Measurements from ENCODE around the gene ATG101.

The ATG101 gene

DNA sequence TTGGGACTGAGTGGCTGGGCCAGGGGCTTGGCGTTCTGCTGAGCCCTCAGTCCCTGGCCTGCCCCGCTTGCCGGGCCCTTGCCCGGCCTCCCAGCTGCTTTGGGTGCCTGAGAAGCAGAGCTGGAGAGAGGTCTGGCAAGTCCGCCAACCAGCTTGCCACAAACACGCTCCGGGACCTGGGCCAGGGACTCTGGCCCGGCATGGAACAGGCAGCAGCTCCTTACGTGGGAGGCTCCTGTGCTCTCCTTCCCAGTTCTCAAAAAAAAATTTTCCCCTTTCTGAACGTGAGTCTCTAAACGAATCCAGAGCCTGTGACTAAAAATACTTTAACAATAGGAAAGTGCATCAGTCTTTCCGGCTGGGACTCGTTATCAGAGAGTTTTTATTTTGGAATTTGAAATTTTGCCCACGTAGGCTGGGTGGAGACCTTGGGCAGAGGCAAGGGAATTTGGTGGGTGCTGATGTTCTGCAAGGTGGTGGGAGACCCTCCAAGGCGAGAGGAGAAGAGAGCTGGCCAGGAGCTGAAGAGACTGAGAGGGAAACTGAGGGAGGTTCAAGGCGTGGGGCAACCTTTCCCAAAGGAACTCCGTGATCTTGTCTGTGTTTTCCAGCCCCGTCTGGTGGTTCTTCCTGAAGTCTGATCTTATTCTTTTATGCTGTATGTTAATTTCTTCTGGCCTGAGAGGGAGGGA, 25.3 kb upstream of the ATG101 start:
- H3K4me1 ChIP-seq (ENCODE audit: control insufficient read depth, insufficient read depth, low read length) = peaks cover 23% of the 10 kb centered on the region
- no peaks in the 10 kb centered on the region for H3K9me3 ChIP-seq (ENCODE audit: control insufficient read depth, low read length)
- peak overlapping the region; percentile 36 for H3K9ac ChIP-seq (ENCODE audit: low read length)
- no peaks in the 10 kb centered on the region for H3K27me3 ChIP-seq (ENCODE audit: control insufficient read depth, insufficient read depth, low read length)
- no peak overlapping the region for H3K4me3 ChIP-seq (ENCODE audit: low read length)
- no peaks in the 10 kb centered on the region for H3K36me3 ChIP-seq (ENCODE audit: control insufficient read depth, insufficient read depth, low read length)

DNA sequence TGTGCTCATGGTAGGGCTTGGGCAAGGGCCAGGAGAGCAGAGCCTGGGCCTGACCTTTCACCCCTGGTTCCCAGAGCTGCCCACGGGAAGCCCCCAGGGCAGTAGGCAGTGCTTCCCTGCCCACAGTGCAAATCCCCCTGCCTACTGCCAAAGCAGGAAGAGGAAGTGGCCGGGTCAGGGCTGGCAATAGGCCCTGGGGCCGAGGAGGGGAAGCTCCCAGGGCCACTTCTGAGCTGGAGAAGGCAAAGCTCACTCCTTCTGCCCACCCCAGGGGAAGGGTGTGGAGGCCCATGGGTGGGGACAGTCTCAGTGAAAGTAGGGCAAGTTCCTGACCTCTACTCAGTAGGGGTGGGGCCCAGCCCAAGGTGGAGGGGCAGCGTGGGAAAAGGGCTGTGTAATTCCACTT, 24.0 kb upstream of the ATG101 start:
- Histone ChIP-seq H3K4me3 (ENCODE audit: low read length) (no peak overlapping the region), H3K27me3 (ENCODE audit: control insufficient read depth, insufficient read depth, low read length) (no peaks in the 10 kb centered on the region), H3K36me3 (ENCODE audit: control insufficient read depth, insufficient read depth, low read length) (no peaks in the 10 kb centered on the region), H3K4me1 (ENCODE audit: control insufficient read depth, insufficient read depth, low read length) (peaks cover 34% of the 10 kb centered on the region), H3K9ac (ENCODE audit: low read length) (no peak overlapping the region), H3K9me3 (ENCODE audit: control insufficient read depth, low read length) (no peaks in the 10 kb centered on the region)

GRCh38 chr12:52046859-52047258, 22.9 kb upstream of the ATG101 start:
- Histone ChIP-seq H3K9me3 (ENCODE audit: control insufficient read depth, low read length) (no peaks in the 10 kb centered on the region), H3K4me1 (ENCODE audit: control insufficient read depth, insufficient read depth, low read length) (peaks cover 34% of the 10 kb centered on the region), H3K27me3 (ENCODE audit: control insufficient read depth, insufficient read depth, low read length) (no peaks in the 10 kb centered on the region), H3K9ac (ENCODE audit: low read length) (no peak overlapping the region), H3K36me3 (ENCODE audit: control insufficient read depth, insufficient read depth, low read length) (no peaks in the 10 kb centered on the region), H3K4me3 (ENCODE audit: low read length) (no peak overlapping the region)

GRCh38 chr12:52049286-52049685, 20.5 kb upstream of the ATG101 start:
- Histone ChIP-seq H3K36me3 (ENCODE audit: control insufficient read depth, insufficient read depth, low read length) (no peaks in the 10 kb centered on the region), H3K4me3 (ENCODE audit: low read length) (no peak overlapping the region), H3K27me3 (ENCODE audit: control insufficient read depth, insufficient read depth, low read length) (no peaks in the 10 kb centered on the region), H3K9me3 (ENCODE audit: control insufficient read depth, low read length) (no peaks in the 10 kb centered on the region), H3K4me1 (ENCODE audit: control insufficient read depth, insufficient read depth, low read length) (peaks cover 36% of the 10 kb centered on the region), H3K9ac (ENCODE audit: low read length) (no peak overlapping the region)

- H3K4me1 ChIP-seq (ENCODE audit: control insufficient read depth, insufficient read depth, low read length) = peaks cover 32% of the 10 kb centered on the region
- no peaks in the 10 kb centered on the region for H3K9me3 ChIP-seq (ENCODE audit: control insufficient read depth, low read length)
- H3K27me3 ChIP-seq (ENCODE audit: control insufficient read depth, insufficient read depth, low read length) = no peaks in the 10 kb centered on the region
- no peak overlapping the region for H3K9ac ChIP-seq (ENCODE audit: low read length)
- H3K36me3 ChIP-seq (ENCODE audit: control insufficient read depth, insufficient read depth, low read length) = no peaks in the 10 kb centered on the region
- no peak overlapping the region for H3K4me3 ChIP-seq (ENCODE audit: low read length)
Observed at GRCh38 chr12:52049688-52050087, 20.1 kb upstream of the ATG101 start.

DNA sequence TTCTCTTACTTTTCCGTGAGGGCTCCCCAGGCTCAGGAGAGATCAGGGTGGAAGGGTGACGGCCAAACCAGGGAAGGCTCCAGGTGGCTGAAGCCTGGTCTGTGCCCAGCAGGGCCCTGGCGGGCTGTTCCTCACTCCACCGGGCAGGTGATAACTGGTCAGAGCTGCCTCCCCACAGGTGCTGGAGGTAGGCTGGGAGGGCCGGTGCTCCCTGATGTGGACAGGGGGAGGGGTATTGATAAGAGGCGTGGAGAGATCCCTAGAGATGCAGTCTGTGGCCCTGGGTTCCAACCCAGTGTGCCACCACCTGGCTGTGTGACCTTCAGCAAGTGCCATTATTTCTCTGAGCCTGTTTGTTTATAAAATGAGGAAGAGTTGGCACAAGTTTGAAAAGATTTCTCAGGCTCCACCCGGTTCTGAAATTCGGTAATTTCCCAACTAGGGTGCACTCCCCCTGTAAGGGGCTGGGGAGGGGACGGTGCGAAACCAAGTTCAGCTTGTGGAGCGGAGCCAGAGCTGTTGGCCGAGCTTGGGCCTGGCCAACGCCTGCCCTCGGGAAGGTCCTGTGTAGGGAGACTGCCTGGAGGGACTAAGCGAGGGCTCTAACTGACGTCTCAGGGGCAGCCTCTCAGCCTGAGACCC, 19.5 kb upstream of the ATG101 start:
- Histone ChIP-seq H3K4me3 (ENCODE audit: low read length) (peak overlapping the region; percentile 61), H3K9me3 (ENCODE audit: control insufficient read depth, low read length) (no peaks in the 10 kb centered on the region), H3K9ac (ENCODE audit: low read length) (peak overlapping the region; percentile 88), H3K4me1 (ENCODE audit: control insufficient read depth, insufficient read depth, low read length) (peaks cover 29% of the 10 kb centered on the region), H3K36me3 (ENCODE audit: control insufficient read depth, insufficient read depth, low read length) (no peaks in the 10 kb centered on the region), H3K27me3 (ENCODE audit: control insufficient read depth, insufficient read depth, low read length) (no peaks in the 10 kb centered on the region)

DNA sequence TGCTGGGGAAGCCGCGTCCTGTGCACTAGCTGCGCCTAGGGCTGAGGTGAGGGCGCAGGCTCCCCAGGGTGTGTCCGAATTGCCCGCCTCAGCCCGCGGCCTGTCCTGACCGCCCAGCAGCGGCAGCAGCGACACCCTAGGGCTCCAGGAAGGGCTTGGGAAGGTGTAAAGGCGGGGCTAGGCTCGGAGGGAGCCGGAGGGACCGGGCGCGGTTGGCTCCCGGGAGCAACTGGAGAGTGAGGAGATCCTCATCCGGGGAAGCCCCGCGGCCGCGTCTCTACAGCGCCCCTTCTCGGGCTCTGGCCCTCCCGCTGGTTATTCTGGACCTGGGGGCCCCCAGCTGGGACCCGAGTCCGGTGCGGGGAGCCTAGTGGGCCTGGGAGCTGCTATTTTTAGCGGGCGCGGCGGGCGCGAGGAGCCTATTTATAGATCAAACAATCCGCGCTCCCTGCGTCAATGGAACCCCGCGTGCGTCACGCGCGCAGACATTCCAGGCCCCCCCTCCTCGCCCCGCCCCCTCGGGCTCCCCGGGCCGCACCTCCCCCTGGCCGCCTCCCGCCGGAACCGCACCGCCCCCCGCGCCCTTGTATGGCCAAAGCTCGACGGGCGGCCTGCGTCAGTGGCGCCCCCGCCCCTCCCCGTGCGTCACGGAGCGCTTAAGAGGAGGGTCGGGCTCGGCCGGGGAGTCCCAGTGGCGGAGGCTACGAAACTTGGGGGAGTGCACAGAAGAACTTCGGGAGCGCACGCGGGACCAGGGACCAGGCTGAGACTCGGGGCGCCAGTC, 18.8 kb upstream of the ATG101 start, which contains the start of gene NR4A1:
Gene NR4A1 (plus strand): TSS at position 685 of the 784 bp plus-strand sequence. CDS start 2,887 bp downstream, outside the sequence.
- peaks cover 22% of the 10 kb centered on the region for H3K4me1 ChIP-seq (ENCODE audit: control insufficient read depth, insufficient read depth, low read length)
- no peaks in the 10 kb centered on the region for H3K27me3 ChIP-seq (ENCODE audit: control insufficient read depth, insufficient read depth, low read length)
- H3K9ac ChIP-seq (ENCODE audit: low read length) = peak within 1 kb of the TSS; percentile 88
- no peaks in the 10 kb centered on the region for H3K9me3 ChIP-seq (ENCODE audit: control insufficient read depth, low read length)
- no peaks in the 10 kb centered on the region for H3K36me3 ChIP-seq (ENCODE audit: control insufficient read depth, insufficient read depth, low read length)
- peak within 1 kb of the TSS; percentile 61 for H3K4me3 ChIP-seq (ENCODE audit: low read length)

DNA sequence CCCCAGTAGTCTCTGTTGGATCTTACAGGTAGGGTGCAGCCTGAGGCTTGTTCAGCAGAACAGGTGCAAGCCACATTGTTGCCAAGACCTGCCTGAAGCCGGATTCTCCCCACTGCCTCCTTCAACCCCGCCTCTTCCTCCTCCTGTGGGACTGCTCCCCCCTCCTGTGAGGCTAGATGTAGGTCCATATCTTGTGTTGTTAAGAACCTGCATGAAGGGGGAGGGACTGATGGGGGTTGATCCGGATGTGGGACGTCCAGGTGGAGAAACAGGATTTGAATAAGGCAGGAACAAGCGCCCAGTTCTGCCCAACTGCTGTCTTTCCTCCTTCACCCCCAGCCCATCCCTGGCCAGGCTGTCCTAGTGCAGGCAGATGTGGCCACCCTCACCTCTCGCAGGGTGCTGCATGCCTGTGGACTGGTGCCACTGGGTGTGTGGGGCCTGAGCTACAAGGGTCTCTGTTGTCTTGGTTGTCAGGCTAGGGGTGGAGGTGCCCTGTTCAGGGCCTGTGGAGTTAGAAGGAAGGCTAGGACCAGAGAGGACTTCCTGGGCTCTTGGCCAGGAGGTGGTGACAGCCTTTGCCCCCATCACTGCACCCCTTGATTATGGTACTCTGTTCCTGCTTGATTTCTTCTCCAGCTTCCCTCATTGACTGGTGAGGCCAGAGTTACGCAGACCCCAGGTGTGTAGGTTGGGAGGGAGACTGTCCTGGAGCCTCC, 17.2 kb upstream of the ATG101 start:
- H3K9me3 ChIP-seq (ENCODE audit: control insufficient read depth, low read length) = no peaks in the 10 kb centered on the region
- no peaks in the 10 kb centered on the region for H3K27me3 ChIP-seq (ENCODE audit: control insufficient read depth, insufficient read depth, low read length)
- no peak overlapping the region for H3K4me3 ChIP-seq (ENCODE audit: low read length)
- peaks cover 17% of the 10 kb centered on the region for H3K4me1 ChIP-seq (ENCODE audit: control insufficient read depth, insufficient read depth, low read length)
- H3K36me3 ChIP-seq (ENCODE audit: control insufficient read depth, insufficient read depth, low read length) = no peaks in the 10 kb centered on the region
- H3K9ac ChIP-seq (ENCODE audit: low read length) = peak overlapping the region; percentile 62

- H3K36me3 ChIP-seq (ENCODE audit: control insufficient read depth, insufficient read depth, low read length) = no peaks in the 10 kb centered on the region
- peak overlapping the region; percentile 62 for H3K9ac ChIP-seq (ENCODE audit: low read length)
- H3K27me3 ChIP-seq (ENCODE audit: control insufficient read depth, insufficient read depth, low read length) = no peaks in the 10 kb centered on the region
- peaks cover 17% of the 10 kb centered on the region for H3K4me1 ChIP-seq (ENCODE audit: control insufficient read depth, insufficient read depth, low read length)
- H3K4me3 ChIP-seq (ENCODE audit: low read length) = no peak overlapping the region
- no peaks in the 10 kb centered on the region for H3K9me3 ChIP-seq (ENCODE audit: control insufficient read depth, low read length)
Observed at GRCh38 chr12:52053536-52054209, 16.1 kb upstream of the ATG101 start.

DNA sequence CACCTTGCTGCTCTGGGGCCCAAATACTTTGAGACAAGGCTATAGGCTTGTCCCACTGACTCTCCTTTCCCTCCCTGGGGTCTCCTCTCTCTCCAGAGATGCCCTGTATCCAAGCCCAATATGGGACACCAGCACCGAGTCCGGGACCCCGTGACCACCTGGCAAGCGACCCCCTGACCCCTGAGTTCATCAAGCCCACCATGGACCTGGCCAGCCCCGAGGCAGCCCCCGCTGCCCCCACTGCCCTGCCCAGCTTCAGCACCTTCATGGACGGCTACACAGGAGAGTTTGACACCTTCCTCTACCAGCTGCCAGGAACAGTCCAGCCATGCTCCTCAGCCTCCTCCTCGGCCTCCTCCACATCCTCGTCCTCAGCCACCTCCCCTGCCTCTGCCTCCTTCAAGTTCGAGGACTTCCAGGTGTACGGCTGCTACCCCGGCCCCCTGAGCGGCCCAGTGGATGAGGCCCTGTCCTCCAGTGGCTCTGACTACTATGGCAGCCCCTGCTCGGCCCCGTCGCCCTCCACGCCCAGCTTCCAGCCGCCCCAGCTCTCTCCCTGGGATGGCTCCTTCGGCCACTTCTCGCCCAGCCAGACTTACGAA, 15.4 kb upstream of the ATG101 start:
- H3K27me3 ChIP-seq (ENCODE audit: control insufficient read depth, insufficient read depth, low read length) = no peaks in the 10 kb centered on the region
- no peak overlapping the region for H3K9ac ChIP-seq (ENCODE audit: low read length)
- H3K4me1 ChIP-seq (ENCODE audit: control insufficient read depth, insufficient read depth, low read length) = peaks cover 17% of the 10 kb centered on the region
- H3K9me3 ChIP-seq (ENCODE audit: control insufficient read depth, low read length) = no peaks in the 10 kb centered on the region
- H3K4me3 ChIP-seq (ENCODE audit: low read length) = no peak overlapping the region
- no peaks in the 10 kb centered on the region for H3K36me3 ChIP-seq (ENCODE audit: control insufficient read depth, insufficient read depth, low read length)

Measured in mucosa of stomach (tissue), 1 donor.